ENCODE results near the gene SP8.

Gene SP8

DNA sequence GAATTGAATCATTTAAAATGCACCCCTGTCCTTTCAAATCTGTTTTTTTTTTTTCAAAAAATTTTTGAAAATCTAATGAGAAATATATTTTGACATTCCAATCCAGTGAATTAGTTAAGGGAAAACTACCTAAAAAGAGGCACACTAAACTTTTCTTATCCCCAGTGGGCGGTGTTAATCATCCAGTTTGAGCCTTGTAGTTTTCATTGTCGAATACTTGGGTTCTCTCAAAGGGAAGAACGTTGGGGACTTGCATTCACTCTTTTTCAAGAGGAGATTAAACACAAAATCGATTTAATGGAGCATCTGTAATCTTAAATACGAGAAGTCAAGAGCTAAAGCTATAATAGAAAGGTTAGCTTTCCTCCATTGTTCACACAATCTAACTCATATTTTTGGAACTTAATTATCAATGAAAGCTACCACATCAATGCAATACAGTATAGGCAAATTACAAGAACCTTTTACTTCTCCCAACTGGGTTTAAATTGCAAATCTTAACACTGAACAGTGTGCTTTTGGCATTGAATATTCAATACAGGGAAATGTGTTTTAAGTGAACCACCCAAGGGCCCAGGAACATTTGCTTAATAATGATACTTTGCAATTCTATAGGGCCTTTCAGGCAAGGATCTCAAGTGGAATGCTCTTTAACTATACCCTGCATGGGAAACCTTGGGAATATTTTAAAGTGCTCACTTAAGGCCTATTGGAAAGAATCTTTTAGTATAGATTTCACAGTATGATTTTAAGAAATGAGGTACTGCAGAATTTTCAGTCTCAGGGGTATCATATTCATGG, 13.1 kb upstream of the SP8 start:
- Histone ChIP-seq H3K36me3 (ENCODE audit: insufficient read depth) (no peaks in the 10 kb centered on the region), H3K9ac (no peak overlapping the region), H3K79me2 (ENCODE audit: insufficient read depth, low read depth) (no peaks in the 10 kb centered on the region), H2AFZ (ENCODE audit: low read depth) (no peak overlapping the region), H3K4me3 (IDR thresholded peaks at IDR 0.05; ENCODE audit: insufficient read depth, low read depth, low read length) (no peak overlapping the region), H3K4me1 (ENCODE audit: low read depth, poor library complexity, severe bottlenecking) (peaks cover 23% of the 10 kb centered on the region), H3K27ac (no peak overlapping the region), H4K20me1 (ENCODE audit: insufficient read depth) (no peaks in the 10 kb centered on the region), H3K4me2 (no peak overlapping the region), H3K27me3 (ENCODE audit: insufficient read depth, low read depth) (no peaks in the 10 kb centered on the region)
- no peak for TF ChIP-seq CTCF (conservative IDR thresholded peaks at IDR 0.05; ENCODE audit: low read depth, low read length)

DNA sequence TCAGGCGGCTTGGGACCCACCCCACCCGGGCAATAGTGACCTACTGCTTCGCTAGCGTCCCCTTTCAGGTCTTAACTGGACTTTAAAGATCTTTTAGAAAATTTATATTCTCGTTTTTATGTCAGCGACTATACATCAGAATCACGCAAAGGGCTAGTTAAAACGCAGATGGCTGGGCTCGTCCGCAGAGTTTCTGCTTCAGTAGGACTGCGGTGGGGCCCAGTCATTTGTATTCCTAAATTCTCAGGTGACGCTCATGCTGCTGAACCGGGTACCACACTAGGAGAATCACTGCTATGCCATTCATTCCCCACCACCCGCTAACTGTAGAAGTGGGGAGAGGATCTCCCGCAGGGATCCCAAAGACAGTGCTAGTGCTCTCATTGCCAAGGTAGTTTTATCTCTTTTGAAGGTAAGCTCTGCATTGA, 12.0 kb upstream of the SP8 start:
- Histone ChIP-seq H3K4me3 (IDR thresholded peaks at IDR 0.05; ENCODE audit: insufficient read depth, low read depth, low read length) (no peak overlapping the region), H3K4me2 (peak overlapping the region; percentile 49), H2AFZ (ENCODE audit: low read depth) (peak overlapping the region; percentile 65), H3K27me3 (ENCODE audit: insufficient read depth, low read depth) (no peaks in the 10 kb centered on the region), H3K79me2 (ENCODE audit: insufficient read depth, low read depth) (no peaks in the 10 kb centered on the region), H3K9ac (peak overlapping the region; percentile 58; the same call in 1 of the 2 replicates), H3K36me3 (ENCODE audit: insufficient read depth) (no peaks in the 10 kb centered on the region), H3K4me1 (ENCODE audit: low read depth, poor library complexity, severe bottlenecking) (peaks cover 23% of the 10 kb centered on the region), H4K20me1 (ENCODE audit: insufficient read depth) (no peaks in the 10 kb centered on the region), H3K27ac (no peak overlapping the region)
- no peak for TF ChIP-seq CTCF (conservative IDR thresholded peaks at IDR 0.05; ENCODE audit: low read depth, low read length)

GRCh38 chr7:20798081-20798693, 11.5 kb upstream of the SP8 start:
- no peaks in the 10 kb centered on the region for H3K79me2 ChIP-seq (ENCODE audit: insufficient read depth, low read depth)
- no peaks in the 10 kb centered on the region for H3K36me3 ChIP-seq (ENCODE audit: insufficient read depth)
- no peak overlapping the region for H3K27ac ChIP-seq
- peak overlapping the region; percentile 97 for H2AFZ ChIP-seq (ENCODE audit: low read depth)
- peaks cover 23% of the 10 kb centered on the region for H3K4me1 ChIP-seq (ENCODE audit: low read depth, poor library complexity, severe bottlenecking)
- peak overlapping the region; percentile 49 for H3K4me2 ChIP-seq
- no peak for TF ChIP-seq CTCF (conservative IDR thresholded peaks at IDR 0.05; ENCODE audit: low read depth, low read length)
- no peaks in the 10 kb centered on the region for H4K20me1 ChIP-seq (ENCODE audit: insufficient read depth)
- H3K9ac ChIP-seq: peak overlapping the region; percentile 58; the same call in 1 of the 2 replicates
- H3K27me3 ChIP-seq (ENCODE audit: insufficient read depth, low read depth): no peaks in the 10 kb centered on the region
- H3K4me3 ChIP-seq (IDR thresholded peaks at IDR 0.05; ENCODE audit: insufficient read depth, low read depth, low read length): peak overlapping the region; percentile 44

DNA sequence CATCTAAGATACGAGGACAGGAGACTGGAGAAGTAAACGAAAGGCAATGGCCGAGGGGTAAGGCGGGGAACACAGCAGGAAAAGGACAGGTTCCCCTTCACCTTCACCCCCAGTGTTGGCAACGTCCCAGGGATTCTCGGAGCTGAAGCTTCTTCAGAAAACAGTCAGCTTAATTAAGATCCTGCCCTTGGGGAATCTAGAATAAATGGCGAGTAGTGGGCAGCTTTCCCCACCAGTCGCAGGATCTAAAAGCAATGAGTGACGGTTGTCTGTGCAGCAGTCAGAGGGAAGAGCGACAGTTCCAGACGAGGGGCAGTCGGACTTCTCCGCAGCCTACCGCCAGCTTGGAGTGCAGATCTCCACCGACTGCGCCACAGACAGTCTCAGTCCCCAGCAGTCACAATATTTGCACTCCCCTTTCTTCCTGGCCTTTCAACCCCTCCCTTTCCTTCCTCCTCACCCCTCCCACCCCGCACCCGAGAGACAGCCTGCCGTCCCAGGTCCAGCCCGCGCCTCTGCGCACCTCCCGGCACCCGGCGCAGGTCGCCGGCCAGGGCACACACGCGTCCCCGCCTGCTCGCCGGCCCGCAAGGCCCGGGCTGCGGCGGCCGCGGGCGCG, 10.9 kb upstream of the SP8 start:
- Histone ChIP-seq H3K27ac (peak overlapping the region; percentile 10; the same call in 1 of the 2 replicates), H3K27me3 (ENCODE audit: insufficient read depth, low read depth) (no peaks in the 10 kb centered on the region), H3K4me2 (peak overlapping the region; percentile 84), H3K4me1 (ENCODE audit: low read depth, poor library complexity, severe bottlenecking) (peaks cover 23% of the 10 kb centered on the region), H2AFZ (ENCODE audit: low read depth) (peak overlapping the region; percentile 97), H4K20me1 (ENCODE audit: insufficient read depth) (no peaks in the 10 kb centered on the region), H3K79me2 (ENCODE audit: insufficient read depth, low read depth) (no peaks in the 10 kb centered on the region), H3K4me3 (IDR thresholded peaks at IDR 0.05; ENCODE audit: insufficient read depth, low read depth, low read length) (peak overlapping the region; percentile 56), H3K9ac (peak overlapping the region; percentile 28; the same call in 1 of the 2 replicates), H3K36me3 (ENCODE audit: insufficient read depth) (no peaks in the 10 kb centered on the region)
- no peak for TF ChIP-seq CTCF (conservative IDR thresholded peaks at IDR 0.05; ENCODE audit: low read depth, low read length)

All from KMS-11 (cell line).